Articular chondrocyte of knee joint (primary cell): Measurements from ENCODE around the gene SLC12A7. TPM values are rescaled to one million over a fixed set of nuclear protein-coding genes. Genes with fewer than 3 reads are reported as not detected.

Experiments
- small RNA-seq: library from RNA; depleted of rRNA; stranded (forward); fragments of <200 nt; gene quantifications from one replicate; pipeline ENCODE3, GENCODE V24; 2012
- total RNA-seq: library from RNA; depleted of rRNA; stranded (reverse); fragments of >200 nt; gene quantifications from 2 replicates; pipeline ENCODE4 v1.2.3, GENCODE V29; 2012

The SLC12A7 gene
- total RNA-seq = 12.3 and 12.7 TPM in 2 replicates

GRCh38 chr5:1111727-1112289 is at the start of gene SLC12A7:
Gene SLC12A7, minus strand, starts transcription at chr5:1112063. Its CDS starts 72 bp downstream, at chr5:1111991.

GRCh38 chr5:1008451-1009358 is 103.2 kb downstream of the SLC12A7 start, which contains the start of gene NKD2:
Gene NKD2, plus strand, starts transcription at chr5:1008802. Its CDS starts 256 bp downstream, at chr5:1009058.

Small RNAs within 50 kb of the gene (small RNA-seq; reads per million reads assigned to genes)
- gene MIR4635 = not detected

Other genes with a start within 250 kb of the SLC12A7 start
- gene BRD9, start 219.3 kb downstream of the SLC12A7 start, total RNA-seq = 24.8 and 26.0 TPM in 2 replicates
- 13.2 TPM in 2 replicates for gene TRIP13, start 219.2 kb downstream of the SLC12A7 start, total RNA-seq
- gene NKD2, start 103.3 kb downstream of the SLC12A7 start, total RNA-seq = not detected in 2 replicates
- gene SLC6A19, start 89.5 kb upstream of the SLC12A7 start, total RNA-seq = not detected in 2 replicates
- gene SLC6A18, start 113.3 kb upstream of the SLC12A7 start, total RNA-seq = not detected in 2 replicates
- not detected in 2 replicates for gene TERT, start 183.0 kb upstream of the SLC12A7 start, total RNA-seq
- 155 and 167 TPM in 2 replicates for gene CLPTM1L, start 233.0 kb upstream of the SLC12A7 start, total RNA-seq